ENCODE data around the gene CPNE8. TPM values are rescaled to one million over a fixed set of nuclear protein-coding genes. Genes with fewer than 3 reads are reported as not detected.

Gene CPNE8
- total and polyA plus RNA-seq, 2 experiments from 2014 or later: 3.5 to 4.1 TPM

GRCh38 chr12:38614171-38614570, 291.2 kb downstream of the CPNE8 start:
- Histone ChIP-seq H3K4me2 (ENCODE audit: unreplicated experiment) (no peak overlapping the region), H3K27ac (no peak overlapping the region), H3K9me3 (ENCODE audit: low read depth) (no peaks in the 10 kb centered on the region), H3K9me2 (ENCODE audit: insufficient read depth) (no peaks in the 10 kb centered on the region), H3K4me1 (ENCODE audit: insufficient read depth) (no peaks in the 10 kb centered on the region), H3K4me3 (no peak overlapping the region), H3K79me2 (ENCODE audit: insufficient read depth) (no peaks in the 10 kb centered on the region), H3K9ac (no peak overlapping the region), H4K20me1 (ENCODE audit: insufficient read depth) (no peaks in the 10 kb centered on the region), H3F3A (ENCODE audit: insufficient read depth) (no peaks in the 10 kb centered on the region), H2AFZ (no peak overlapping the region), H3K36me3 (ENCODE audit: low read depth) (no peaks in the 10 kb centered on the region), H3K27me3 (replicated peaks; ENCODE audit: insufficient read depth) (no peaks in the 10 kb centered on the region)
- in situ Hi-C loops (cut with MboI): no loop called here
- DNase-seq: no peak
- TF ChIP-seq EZH2phosphoT487 (IDR thresholded peaks at IDR 0.05; ENCODE audit: insufficient read depth, low read depth) (no peak), EZH2 (IDR thresholded peaks at IDR 0.05; ENCODE audit: insufficient read depth, poor library complexity, severe bottlenecking) (no peak)
- WGBS, 2 experiments (ENCODE audit: low coverage in 1 of 2, low lambda C conversion rate in 2 of 2, missing lambda C conversion rate in 2 of 2): 4 to 17% methylated on average over 2 of the region's 2 CpGs

- no peaks in the 10 kb centered on the region for H3K4me1 ChIP-seq (ENCODE audit: insufficient read depth)
- H3K9ac ChIP-seq: no peak overlapping the region
- H3K9me3 ChIP-seq (ENCODE audit: low read depth): no peaks in the 10 kb centered on the region
- no peaks in the 10 kb centered on the region for H3K36me3 ChIP-seq (ENCODE audit: low read depth)
- no peaks in the 10 kb centered on the region for H4K20me1 ChIP-seq (ENCODE audit: insufficient read depth)
- H3F3A ChIP-seq (ENCODE audit: insufficient read depth): no peaks in the 10 kb centered on the region
- no peak for TF ChIP-seq EZH2phosphoT487 (IDR thresholded peaks at IDR 0.05; ENCODE audit: insufficient read depth, low read depth)
- no peak overlapping the region for H2AFZ ChIP-seq
- no peak for DNase-seq
- no peak overlapping the region for H3K4me2 ChIP-seq (ENCODE audit: unreplicated experiment)
- no peaks in the 10 kb centered on the region for H3K79me2 ChIP-seq (ENCODE audit: insufficient read depth)
- H3K27ac ChIP-seq: no peak overlapping the region
- WGBS, 2 experiments (ENCODE audit: low coverage in 1 of 2, low lambda C conversion rate in 2 of 2, missing lambda C conversion rate in 2 of 2): 14 to 27% methylated on average over 2 of the region's 2 CpGs
- H3K4me3 ChIP-seq: no peak overlapping the region
- in situ Hi-C loops (cut with MboI): no loop called here
- no peaks in the 10 kb centered on the region for H3K27me3 ChIP-seq (replicated peaks; ENCODE audit: insufficient read depth)
- no peaks in the 10 kb centered on the region for H3K9me2 ChIP-seq (ENCODE audit: insufficient read depth)
These were observed 294.5 kb downstream of the CPNE8 start for GRCh38 chr12:38610808-38611350.

GRCh38 chr12:38607295-38607694, 298.1 kb downstream of the CPNE8 start:
- 32 to 38% methylated on average over 1 of the region's 1 CpG for WGBS, 2 experiments (ENCODE audit: low coverage in 1 of 2, low lambda C conversion rate in 2 of 2, missing lambda C conversion rate in 2 of 2)
- Histone ChIP-seq H2AFZ (no peak overlapping the region), H3K27me3 (replicated peaks; ENCODE audit: insufficient read depth) (no peaks in the 10 kb centered on the region), H3K4me2 (ENCODE audit: unreplicated experiment) (no peak overlapping the region), H3F3A (ENCODE audit: insufficient read depth) (no peaks in the 10 kb centered on the region), H3K9me2 (ENCODE audit: insufficient read depth) (no peaks in the 10 kb centered on the region), H4K20me1 (ENCODE audit: insufficient read depth) (no peaks in the 10 kb centered on the region), H3K36me3 (ENCODE audit: low read depth) (no peaks in the 10 kb centered on the region), H3K9ac (no peak overlapping the region), H3K27ac (no peak overlapping the region), H3K79me2 (ENCODE audit: insufficient read depth) (no peaks in the 10 kb centered on the region), H3K4me1 (ENCODE audit: insufficient read depth) (no peaks in the 10 kb centered on the region), H3K4me3 (no peak overlapping the region), H3K9me3 (ENCODE audit: low read depth) (no peaks in the 10 kb centered on the region)
- TF ChIP-seq EZH2 (IDR thresholded peaks at IDR 0.05; ENCODE audit: insufficient read depth, poor library complexity, severe bottlenecking) (no peak), EZH2phosphoT487 (IDR thresholded peaks at IDR 0.05; ENCODE audit: insufficient read depth, low read depth) (no peak)
- DNase-seq: no peak
- in situ Hi-C loops (cut with MboI): no loop called here

All from GM23248 (cell line).